Fibroblast of the aortic adventitia (primary cell): ENCODE measurements around the gene PLEKHG3. TPM values are rescaled to one million over a fixed set of nuclear protein-coding genes. Genes with fewer than 3 reads are reported as not detected.

Experiments used
- DNase-seq: peaks from one replicate; pipeline ENCODE4 v3.0.0-alpha.2; 2010; ENCODE audit warnings: low read depth
- H3K4me3 ChIP-seq: 2 replicates; pipeline ENCODE4 v1.5.1; 2011; ENCODE audit warnings: low read depth, mild to moderate bottlenecking, control low read depth, low read length, moderate library complexity
- total RNA-seq: library from RNA; depleted of rRNA; stranded (reverse); fragments of >200 nt; gene quantifications from 2 replicates; pipeline ENCODE4 v1.2.3, GENCODE V29; 2012; ENCODE audit warnings: low replicate concordance
- TF ChIP-seq, protein P1 (sequence below): IDR thresholded peaks from 2 replicates; pipeline ENCODE4 v1.5.1; 2011; ENCODE audit warnings: mild to moderate bottlenecking, low read length, control low read depth, inconsistent platforms; ENCODE audit not compliant: insufficient read depth

PLEKHG3 gene
- total RNA-seq, 1 donor, result 9.0 TPM

DNA sequence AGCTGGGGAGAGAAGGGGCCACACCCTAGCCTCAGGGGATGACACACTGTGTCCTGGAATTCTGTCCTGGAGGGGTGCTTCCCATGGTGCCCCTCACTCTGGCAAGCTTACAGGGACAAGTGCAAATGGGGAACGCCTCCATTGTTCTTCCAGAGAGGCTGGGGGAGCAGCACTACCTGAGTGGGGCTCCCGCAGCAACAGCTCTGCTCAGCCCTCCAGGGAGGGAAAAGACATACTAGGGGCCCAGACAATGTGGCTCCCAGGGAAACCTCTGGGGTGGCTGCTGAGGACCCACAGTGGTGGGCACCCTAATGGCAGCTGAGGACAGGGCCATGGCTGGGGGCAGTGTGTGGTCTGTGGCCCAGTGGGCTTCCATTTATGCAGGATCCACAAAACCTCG is 69.4 kb downstream of the PLEKHG3 start:
- TF ChIP-seq, protein P1, sequence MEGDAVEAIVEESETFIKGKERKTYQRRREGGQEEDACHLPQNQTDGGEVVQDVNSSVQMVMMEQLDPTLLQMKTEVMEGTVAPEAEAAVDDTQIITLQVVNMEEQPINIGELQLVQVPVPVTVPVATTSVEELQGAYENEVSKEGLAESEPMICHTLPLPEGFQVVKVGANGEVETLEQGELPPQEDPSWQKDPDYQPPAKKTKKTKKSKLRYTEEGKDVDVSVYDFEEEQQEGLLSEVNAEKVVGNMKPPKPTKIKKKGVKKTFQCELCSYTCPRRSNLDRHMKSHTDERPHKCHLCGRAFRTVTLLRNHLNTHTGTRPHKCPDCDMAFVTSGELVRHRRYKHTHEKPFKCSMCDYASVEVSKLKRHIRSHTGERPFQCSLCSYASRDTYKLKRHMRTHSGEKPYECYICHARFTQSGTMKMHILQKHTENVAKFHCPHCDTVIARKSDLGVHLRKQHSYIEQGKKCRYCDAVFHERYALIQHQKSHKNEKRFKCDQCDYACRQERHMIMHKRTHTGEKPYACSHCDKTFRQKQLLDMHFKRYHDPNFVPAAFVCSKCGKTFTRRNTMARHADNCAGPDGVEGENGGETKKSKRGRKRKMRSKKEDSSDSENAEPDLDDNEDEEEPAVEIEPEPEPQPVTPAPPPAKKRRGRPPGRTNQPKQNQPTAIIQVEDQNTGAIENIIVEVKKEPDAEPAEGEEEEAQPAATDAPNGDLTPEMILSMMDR, result no peak
- DNase-seq, result no peak
- no peak overlapping the region for H3K4me3 ChIP-seq

DNA sequence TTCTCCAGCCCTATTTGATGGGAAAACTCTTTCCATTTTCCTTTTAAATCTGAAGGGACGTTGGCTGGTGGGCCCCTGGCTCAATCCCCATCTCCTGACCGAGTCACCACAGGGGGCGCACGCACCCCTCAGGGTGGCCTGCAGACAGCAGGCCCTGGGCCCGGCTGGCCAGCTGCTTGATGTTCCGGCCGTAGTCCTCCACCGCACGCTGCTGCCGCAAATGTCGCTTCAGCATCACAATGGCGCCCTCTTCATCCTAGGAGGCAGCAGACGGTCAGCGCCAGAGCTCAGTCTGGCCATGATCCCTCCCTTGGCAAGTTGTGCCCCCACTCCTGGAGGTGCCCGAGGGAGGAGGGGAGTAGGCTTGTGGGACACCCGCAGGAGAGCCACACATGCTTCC is 70.0 kb downstream of the PLEKHG3 start:
- no peak overlapping the region for H3K4me3 ChIP-seq
- no peak for DNase-seq
- TF ChIP-seq, protein P1, result no peak

DNA sequence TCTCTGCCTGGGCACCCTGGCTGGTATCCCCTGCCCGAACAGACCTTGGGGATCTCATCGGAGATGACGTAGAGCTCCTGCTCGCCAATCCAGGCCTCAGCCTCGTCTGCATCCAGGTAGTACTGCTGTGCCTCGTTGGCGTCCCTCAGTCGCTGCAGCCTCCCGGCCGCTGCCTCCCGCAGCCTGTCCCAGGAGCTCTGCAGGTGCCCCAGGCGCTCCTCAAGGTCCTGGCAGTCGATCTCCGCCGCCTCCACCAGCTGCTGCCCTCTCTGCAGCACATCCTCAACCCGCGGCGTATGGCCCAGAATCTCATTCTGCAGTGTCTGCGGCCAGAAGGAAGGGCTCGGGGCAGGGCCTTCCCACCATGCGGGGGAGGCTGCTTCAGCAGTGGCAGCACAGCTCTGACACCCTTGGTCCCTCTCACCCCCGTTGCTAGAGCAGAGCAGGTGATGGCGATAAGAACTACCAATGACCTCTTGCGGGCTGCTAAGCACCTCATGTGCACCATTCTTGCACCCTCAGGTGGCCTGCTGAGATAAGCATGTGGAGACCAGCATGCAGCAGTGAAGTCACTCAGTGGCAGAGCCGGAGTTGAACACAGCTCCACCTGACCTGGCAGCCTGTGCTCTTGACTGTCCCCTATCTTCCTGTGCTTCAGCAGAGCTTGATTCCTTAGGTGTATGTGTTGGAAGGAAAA is 71.0 kb downstream of the PLEKHG3 start:
- H3K4me3 ChIP-seq, result no peak overlapping the region
- TF ChIP-seq, protein P1, result no peak
- DNase-seq, result no peak

DNA sequence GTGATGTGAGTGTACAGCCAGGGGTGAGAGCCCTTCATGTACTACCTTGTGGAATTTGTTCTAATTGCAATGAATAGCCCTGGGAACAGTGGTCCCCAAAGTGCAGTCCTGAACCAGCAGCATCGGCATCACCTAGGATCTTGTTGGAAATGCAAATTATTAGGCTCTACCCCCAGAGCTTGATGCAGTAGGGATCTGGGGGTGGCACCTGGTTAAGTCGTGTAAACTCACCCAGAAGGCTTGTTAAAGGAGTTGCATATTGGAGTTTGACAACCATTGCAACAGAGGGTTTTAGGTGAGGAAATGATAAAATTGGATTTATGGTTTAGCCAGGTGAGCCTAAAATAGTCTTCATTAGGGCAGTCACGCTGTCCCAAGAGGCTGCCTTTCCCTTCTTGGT is 73.2 kb downstream of the PLEKHG3 start:
- TF ChIP-seq, protein P1, result no peak
- DNase-seq, result no peak
- H3K4me3 ChIP-seq, result no peak overlapping the region

DNA sequence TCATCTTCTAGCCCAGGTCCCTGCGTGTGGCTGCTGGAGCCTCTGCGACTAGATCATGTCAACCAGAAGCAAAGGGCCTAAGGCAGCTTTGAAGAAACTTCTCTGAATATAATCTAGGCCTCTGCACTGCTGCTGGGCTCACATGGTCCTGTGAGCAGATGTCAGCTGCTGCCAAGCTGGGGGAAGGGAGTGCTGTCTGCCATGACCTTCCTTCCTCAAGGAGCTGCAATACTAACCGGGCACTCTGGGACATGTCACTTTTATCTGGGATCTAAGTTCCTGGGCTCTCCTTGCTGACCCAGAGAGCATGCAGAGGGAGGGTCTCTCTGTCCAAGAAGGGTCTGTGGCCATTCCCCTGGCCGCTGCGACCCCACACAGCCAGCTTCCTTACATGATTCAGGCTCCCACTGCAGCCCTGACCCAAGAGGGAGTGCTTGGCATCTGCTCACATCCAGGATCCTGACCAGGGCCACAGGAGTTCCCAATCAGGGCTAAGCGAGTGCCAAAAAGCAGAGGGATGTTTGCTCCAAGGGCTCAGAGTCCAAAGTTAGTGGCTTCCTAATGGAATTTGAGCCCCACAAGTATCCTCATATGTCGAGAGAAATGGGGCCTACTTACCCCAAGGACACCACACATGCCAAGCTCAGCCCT is 74.0 kb downstream of the PLEKHG3 start:
- TF ChIP-seq, protein P1, result no peak
- no peak overlapping the region for H3K4me3 ChIP-seq
- DNase-seq, result no peak

DNA sequence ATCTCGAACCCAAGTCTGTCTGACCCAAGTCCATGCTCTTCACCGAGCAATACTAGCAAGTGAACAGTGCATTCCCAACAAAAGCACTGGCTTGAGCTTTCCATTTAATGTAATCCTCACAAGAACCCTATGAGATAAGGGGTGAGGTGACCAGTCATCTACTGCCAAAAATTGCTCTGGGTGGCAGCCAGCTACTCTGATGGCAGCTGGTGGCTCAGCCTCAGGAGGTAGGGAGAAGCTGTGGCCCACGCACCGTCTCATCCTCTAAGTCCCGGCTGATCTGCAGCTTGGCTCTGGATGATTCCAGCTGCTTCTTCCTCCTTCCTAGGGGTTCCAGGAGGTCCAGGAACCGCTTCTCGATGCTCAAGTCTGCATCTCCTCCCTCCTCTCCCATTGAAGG is 75.2 kb downstream of the PLEKHG3 start:
- no peak for DNase-seq
- TF ChIP-seq, protein P1, result no peak
- H3K4me3 ChIP-seq, result no peak overlapping the region
